H1 (cell line): ENCODE results near the gene RANGRF. TPM values are rescaled to one million over a fixed set of nuclear protein-coding genes. Genes with fewer than 3 reads are reported as not detected.

Experiments used
- EZH2 ChIP-seq: fragments of 200-600 bp; sonication (generic); IDR thresholded peaks from 2 replicates; pipeline ENCODE4 v1.7.1; 2012; ENCODE audit warnings: low read depth, mild to moderate bottlenecking, moderate library complexity, low read length, inconsistent platforms; ENCODE audit not compliant: severe bottlenecking
- polyA plus RNA-seq, 7 experiments: library from polyadenylated mRNA; depleted of rRNA in 3 of 7; stranded (reverse) in 5 of 7; unstranded in 2 of 7; fragments of >200 nt in 5 of 7; fragments of 200-250 nt in 2 of 7; gene quantifications; 1 replicate in 5 of 7; 2 replicates in 1 of 7; 4 replicates in 1 of 7; pipeline versions ENCODE4 v1.2.1 to v1.2.3, GENCODE V29; 2011 to 2013; ENCODE audit warnings: missing spikeins in 2 of 7, mixed read lengths in 2 of 7
- total RNA-seq: library from RNA; stranded (reverse); fragmentation: NEBNext Ultra II Directional; extraction: Animal tissue kit (Norgen Biotek cat#: 25700); gene quantifications from 2 replicates; pipeline ENCODE4 v1.2.1, GENCODE V29; 2021

Gene RANGRF
- total and polyA plus RNA-seq, 2 of the 8 experiments (the other 6 are each of a cell fraction or from before 2014, with no cell fraction given): 36.9 to 49.6 TPM

GRCh38 chr17:8333281-8333680, 44.8 kb downstream of the RANGRF start (continued):
- no peak for TF ChIP-seq EZH2
